D341Med (cell line): ENCODE measurements around the gene OR5A2.
"Not testable (repeated sequence)": the region's sequence is repeated elsewhere in the genome, so short reads cannot be mapped to it uniquely, and the experiment has no call there.

Experiments
- DNase-seq: peaks from one replicate; pipeline ENCODE4 v3.0.0; 2012; ENCODE audit warnings: low spot score

Gene OR5A2

DNA sequence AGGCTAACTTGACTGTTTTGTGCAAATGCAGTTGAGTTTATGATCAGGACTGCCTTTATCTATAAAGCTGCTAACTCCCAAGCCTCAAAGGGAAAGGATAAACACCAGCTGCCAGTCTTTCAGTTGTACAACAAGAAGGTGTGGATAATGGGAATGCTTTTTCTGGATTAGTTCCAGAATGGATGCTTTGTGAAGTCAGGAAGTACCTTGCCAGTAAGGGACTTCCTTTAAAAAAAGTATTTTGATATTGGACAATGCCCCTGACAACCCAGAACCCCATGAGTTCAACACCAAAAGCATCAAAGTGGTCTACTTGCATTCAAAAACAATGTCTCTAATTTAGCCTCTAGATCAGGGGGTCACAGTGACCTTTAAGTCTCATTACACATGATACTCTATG lies 32.0 kb downstream of the OR5A2 start:
- no peak for DNase-seq

DNA sequence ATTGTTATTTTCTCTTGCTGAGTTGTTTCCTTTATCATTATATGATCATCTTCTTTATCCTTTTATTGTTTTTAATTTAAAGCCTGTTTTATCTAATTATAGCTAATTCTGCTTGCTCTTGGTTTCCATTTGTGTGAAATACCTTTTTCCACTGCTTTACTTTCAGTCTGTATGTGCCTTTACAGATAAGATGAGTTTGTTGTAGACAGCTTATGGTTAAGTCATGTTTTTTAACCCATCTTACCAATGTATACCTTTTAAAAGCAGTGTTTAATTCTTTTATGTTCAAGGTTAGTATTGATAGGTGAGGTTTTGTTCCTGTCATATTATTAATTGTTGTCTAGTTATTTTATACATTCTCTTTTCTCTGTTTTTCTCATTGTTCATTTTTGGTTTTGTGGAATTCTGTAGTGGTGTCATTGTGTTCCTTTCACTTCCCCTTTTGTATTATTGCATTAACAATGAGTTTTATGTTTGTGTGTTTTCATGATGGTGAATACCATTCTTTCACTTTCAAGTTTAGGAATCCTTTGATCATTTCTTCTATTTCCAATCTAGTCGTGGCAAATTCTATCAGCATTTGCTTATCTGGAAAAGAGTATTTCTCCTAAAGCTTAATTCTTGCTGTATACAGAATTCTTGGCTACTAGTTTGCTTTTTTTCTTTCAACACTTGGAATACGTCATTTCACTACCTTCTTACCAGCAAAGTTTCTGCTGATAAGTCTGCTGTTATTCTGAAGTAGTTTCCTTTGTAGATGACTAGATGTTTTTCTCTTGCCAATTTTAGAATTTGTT lies 45.8 kb downstream of the OR5A2 start:
- DNase-seq, result no peak

DNA sequence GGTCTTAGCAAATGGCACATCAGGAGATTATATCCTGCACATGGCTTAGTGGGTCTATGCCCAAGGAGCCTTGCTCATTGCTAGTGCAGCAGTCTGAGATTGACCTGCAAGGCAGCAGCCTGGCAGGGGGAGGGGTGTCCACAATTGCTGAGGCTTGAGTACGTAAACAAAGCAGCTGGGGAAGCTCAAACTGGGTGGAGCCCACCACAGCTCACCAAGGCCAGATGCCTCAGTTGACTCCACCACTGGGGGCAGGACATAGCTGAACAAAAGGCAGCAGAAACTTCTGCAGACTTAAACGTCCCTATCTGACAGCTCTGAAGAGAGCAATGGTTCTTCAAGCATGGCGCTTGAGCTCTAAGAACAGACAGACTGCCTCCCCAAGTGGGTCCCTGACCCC lies 53.9 kb downstream of the OR5A2 start:
- DNase-seq, result not testable (repeated sequence)

DNA sequence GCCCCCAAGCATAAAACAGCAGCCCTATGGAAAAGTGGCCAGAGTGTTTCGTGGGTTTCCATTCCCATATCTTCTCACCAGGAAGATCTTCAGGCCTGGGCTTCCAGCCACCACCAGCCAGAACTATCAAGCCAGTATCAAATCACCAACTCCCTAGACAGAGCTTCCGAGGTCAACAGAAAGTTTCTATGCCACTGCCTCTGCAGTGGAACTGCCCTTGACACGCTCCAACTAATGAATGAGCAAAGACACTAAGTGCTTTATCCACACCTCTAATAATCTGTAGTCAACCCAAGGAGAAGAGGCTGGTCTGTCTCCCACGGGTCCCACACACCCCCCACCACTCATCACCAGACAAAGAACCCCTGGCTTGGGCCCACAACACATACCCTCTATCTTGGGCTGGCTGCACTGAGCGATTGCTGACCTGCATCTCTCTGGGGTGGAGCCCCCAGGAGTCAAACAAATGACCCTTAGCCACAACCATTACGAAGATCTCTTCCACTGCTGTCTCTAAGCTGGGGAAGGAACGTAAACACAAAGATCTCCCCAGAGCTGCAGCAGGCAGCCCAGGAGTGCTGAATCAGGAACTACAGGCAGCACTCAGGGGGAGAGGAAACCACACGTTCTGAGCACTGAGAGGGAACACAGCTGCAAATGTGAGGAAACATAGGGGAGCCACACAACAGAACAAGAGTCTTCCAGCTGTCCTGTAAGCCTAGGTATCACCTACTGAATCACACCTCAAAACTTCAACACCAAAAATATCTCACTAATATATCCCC lies 57.8 kb downstream of the OR5A2 start:
- DNase-seq, result no peak
